IMR-90 (cell line): Measurements from ENCODE around the gene DYNLT2B. TPM values are rescaled to one million over a fixed set of nuclear protein-coding genes. Genes with fewer than 3 reads are reported as not detected.

Experiments
- ATAC-seq: fragments of 200-7000 bp; cut with Tn5 transposase; 2 replicates; pipeline ENCODE4 v1.9.1; 2020; ENCODE audit warnings: low read depth, mild to moderate bottlenecking, moderate library complexity
- BruUV-seq: library from RNA; stranded (reverse); fragments of 400-500 nt; replicated peaks from 2 replicates; lab custom pipeline; 2021; lab: Mats Ljungman, UMichigan
- CTCF ChIA-PET: fragments of 300-600 bp; formaldehyde crosslinking; extraction: SDS; loops from one replicate; lab custom pipeline; 2021; ENCODE audit warnings: antibody characterized with exemption; lab: Yijun Ruan, JAX
- POLR2A ChIA-PET: fragments of 300-600 bp; sonication (Branson Sonifier 250); formaldehyde crosslinking; loops from one replicate; lab custom pipeline; 2022; ENCODE audit warnings: antibody characterized with exemption; ENCODE audit not compliant: unreplicated experiment; lab: Charles Lee
- DNase-seq: peaks from one replicate; pipeline ENCODE4 v3.0.0; 2013
- H2AFZ ChIP-seq: replicated peaks from 2 replicates; pipeline ENCODE3; 2013; ENCODE audit warnings: low read length, mild to moderate bottlenecking; ENCODE audit not compliant: poor library complexity
- H2AK5ac ChIP-seq: 2 replicates; pipeline ENCODE4 v1.6.1; 2013; ENCODE audit warnings: low read depth, low read length, inconsistent platforms
- H2AK9ac ChIP-seq: replicated peaks from 2 replicates; pipeline ENCODE3; 2013; ENCODE audit warnings: mild to moderate bottlenecking, low read depth, low read length, moderate library complexity; ENCODE audit not compliant: poor library complexity
- H2BK120ac ChIP-seq: 2 replicates; pipeline ENCODE4 v1.6.1; 2013; ENCODE audit warnings: low read depth, low read length, inconsistent platforms
- H2BK15ac ChIP-seq: 3 replicates; pipeline ENCODE4 v1.6.1; 2013; ENCODE audit warnings: low read depth, low read length, inconsistent platforms
- H2BK20ac ChIP-seq: 2 replicates; pipeline ENCODE4 v1.6.1; 2013; ENCODE audit warnings: low read depth, mild to moderate bottlenecking, inconsistent platforms, low read length, moderate library complexity
- H2BK5ac ChIP-seq: 2 replicates; pipeline ENCODE4 v1.6.1; 2013; ENCODE audit warnings: mild to moderate bottlenecking, low read depth, low read length, inconsistent platforms; ENCODE audit not compliant: poor library complexity, severe bottlenecking
- H3K14ac ChIP-seq: replicated peaks from 2 replicates; pipeline ENCODE4 v1.6.1; 2013; ENCODE audit warnings: low read depth, low read length, inconsistent platforms
- H3K18ac ChIP-seq: 2 replicates; pipeline ENCODE4 v1.6.1; 2013; ENCODE audit warnings: low read depth, low read length, control low read depth
- H3K23ac ChIP-seq: 2 replicates; pipeline ENCODE4 v1.6.1; 2013; ENCODE audit warnings: low read depth, low read length, inconsistent platforms
- H3K27ac ChIP-seq: 2 replicates; pipeline ENCODE4 v1.5.1; 2013; ENCODE audit warnings: mild to moderate bottlenecking, control low read depth, low read length; ENCODE audit not compliant: insufficient read depth
- H3K27me3 ChIP-seq: 2 replicates; pipeline ENCODE4 v1.6.1; 2013; ENCODE audit warnings: low read length; ENCODE audit not compliant: control insufficient read depth, insufficient read depth
- H3K36me3 ChIP-seq: 2 replicates; pipeline ENCODE4 v1.6.1; 2013; ENCODE audit warnings: low read length, mixed read lengths; ENCODE audit not compliant: control insufficient read depth, insufficient read depth
- H3K4ac ChIP-seq: 2 replicates; pipeline ENCODE4 v1.6.1; 2013; ENCODE audit warnings: low read depth, low read length, inconsistent platforms
- H3K4me1 ChIP-seq: 2 replicates; pipeline ENCODE4 v1.6.1; 2013; ENCODE audit warnings: low read length, mixed read lengths; ENCODE audit not compliant: control insufficient read depth, insufficient read depth
- H3K4me2 ChIP-seq: 2 replicates; pipeline ENCODE4 v1.6.1; 2013; ENCODE audit warnings: low read depth, mild to moderate bottlenecking, control low read depth, low read length, moderate library complexity
- H3K4me3 ChIP-seq: 2 replicates; pipeline ENCODE4 v1.5.1; 2013; ENCODE audit warnings: low read depth, mild to moderate bottlenecking, control low read depth, low read length, moderate library complexity; ENCODE audit not compliant: insufficient read depth
- H3K56ac ChIP-seq: 2 replicates; pipeline ENCODE4 v1.6.1; 2013; ENCODE audit warnings: low read length, inconsistent platforms; ENCODE audit not compliant: insufficient read depth; ENCODE audit errors: extremely low read depth
- H3K79me1 ChIP-seq, 2 experiments: 2 replicates each; pipeline ENCODE4 v1.6.1; 2013; ENCODE audit warnings: low read length in 2 of 2, inconsistent platforms in 1 of 2, low read depth in 1 of 2
- H3K9ac ChIP-seq: 2 replicates; pipeline ENCODE4 v1.6.1; 2013; ENCODE audit warnings: low read depth, low read length, control low read depth
- H3K9me1 ChIP-seq: 2 replicates; pipeline ENCODE4 v1.6.1; 2013; ENCODE audit warnings: low read length, inconsistent platforms; ENCODE audit not compliant: insufficient read depth
- H3K9me3 ChIP-seq: 2 replicates; pipeline ENCODE4 v1.6.1; 2013; ENCODE audit warnings: low read length; ENCODE audit not compliant: control insufficient read depth, insufficient read depth
- H4K20me1 ChIP-seq: 2 replicates; pipeline ENCODE4 v1.6.1; 2013; ENCODE audit warnings: low read length, inconsistent platforms; ENCODE audit not compliant: insufficient read depth
- H4K5ac ChIP-seq: 2 replicates; pipeline ENCODE4 v1.6.1; 2013; ENCODE audit warnings: mild to moderate bottlenecking, low read depth, low read length, control low read depth
- H4K8ac ChIP-seq, 2 experiments: 2 replicates each; pipeline ENCODE4 v1.6.1; 2013; ENCODE audit warnings: low read depth in 2 of 2, low read length in 2 of 2, control low read depth in 1 of 2, inconsistent platforms in 1 of 2
- H4K91ac ChIP-seq: 2 replicates; pipeline ENCODE4 v1.6.1; 2013; ENCODE audit warnings: low read depth, low read length, inconsistent platforms; ENCODE audit not compliant: insufficient read depth
- CHD1 ChIP-seq: IDR thresholded peaks from 2 replicates; pipeline ENCODE4 v1.6.1; 2012; ENCODE audit warnings: low read depth, low read length, improper control_type of control experiment
- MAFK ChIP-seq: IDR thresholded peaks from 2 replicates; pipeline ENCODE4 v1.6.1; 2012; ENCODE audit warnings: low read depth, low read length, improper control_type of control experiment
- MAZ ChIP-seq: IDR thresholded peaks from 2 replicates; pipeline ENCODE4 v1.6.1; 2012; ENCODE audit warnings: low read depth, mild to moderate bottlenecking, low read length, improper control_type of control experiment, moderate library complexity, borderline replicate concordance
- MXI1 ChIP-seq: IDR thresholded peaks from 2 replicates; pipeline ENCODE4 v1.6.1; 2012; ENCODE audit warnings: low read depth, mild to moderate bottlenecking, low read length, moderate library complexity, borderline replicate concordance
- NFE2L2 ChIP-seq: fragments of 150-350 bp; IDR thresholded peaks from 2 replicates; pipeline ENCODE4 v1.6.1; 2016; ENCODE audit warnings: low read depth, mild to moderate bottlenecking, low read length
- POLR2A ChIP-seq: IDR thresholded peaks from 2 replicates; pipeline ENCODE4 v1.6.1; 2012; ENCODE audit warnings: mild to moderate bottlenecking, low read depth, low read length
- RAD21 ChIP-seq: IDR thresholded peaks from 2 replicates; pipeline ENCODE4 v1.6.1; 2012; ENCODE audit warnings: low read length, improper control_type of control experiment
- RCOR1 ChIP-seq: IDR thresholded peaks from 2 replicates; pipeline ENCODE4 v1.6.1; 2012; ENCODE audit warnings: mild to moderate bottlenecking, low read length, improper control_type of control experiment; ENCODE audit not compliant: insufficient replicate concordance
- RFX5 ChIP-seq: IDR thresholded peaks from 2 replicates; pipeline ENCODE4 v1.8.0; 2012; ENCODE audit warnings: low read depth, mild to moderate bottlenecking, low read length, moderate library complexity
- SMC3 ChIP-seq: fragments of 150-350 bp; IDR thresholded peaks from 2 replicates; pipeline ENCODE4 v1.6.1; 2016; ENCODE audit warnings: low read depth, mild to moderate bottlenecking, antibody characterized with exemption, low read length, moderate library complexity
- USF2 ChIP-seq: fragments of 150-350 bp; IDR thresholded peaks from 2 replicates; pipeline ENCODE4 v1.6.1; 2017; ENCODE audit warnings: mild to moderate bottlenecking, antibody characterized with exemption, low read length, low read depth
- WGBS, 2 experiments: methylation state at CpG; one replicate each; pipeline versions ENCODE4 v1.1.5 to v1.1.7; 2013; ENCODE audit warnings: missing lambda C conversion rate in 2 of 2; ENCODE audit not compliant: insufficient read length in 1 of 2; ENCODE audit errors: extremely low coverage in 2 of 2; 5-methylcytosine and 5-hydroxymethylcytosine counted together
- dilution Hi-C: fragments of 300-500 bp; cut with HindIII; formaldehyde crosslinking; loops from one replicate; pipeline ENCODE4 v1.14.3; 2018; ENCODE audit warnings: low sequenced_read_pairs; ENCODE audit not compliant: unreplicated experiment
- in situ Hi-C: fragments of 300-500 bp; cut with MboI; formaldehyde crosslinking; loops from 3 replicates; pipeline ENCODE4 v1.14.3; 2019; ENCODE audit warnings: low sequenced_read_pairs, inconsistent platforms, mixed read lengths
- intact Hi-C: fragments of 100-400 bp; cut with micrococcal nuclease; formaldehyde crosslinking; loops from 2 replicates; pipeline ENCODE4 v1.10.0; 2022
- polyA plus RNA-seq, 3 experiments: library from polyadenylated mRNA; depleted of rRNA; stranded (reverse); fragments of >200 nt; gene quantifications; 2 replicates each; pipeline ENCODE4 v1.2.3, GENCODE V29; 2012; ENCODE audit warnings: low replicate concordance in 1 of 3
- total RNA-seq: library from RNA; depleted of rRNA; stranded (reverse); fragments of >200 nt; gene quantifications from 2 replicates; pipeline ENCODE4 v1.2.3, GENCODE V29; 2012
- TF ChIP-seq, protein P1 (sequence below): fragments of 150-350 bp; IDR thresholded peaks from 2 replicates; pipeline ENCODE4 v1.6.1; 2016; ENCODE audit warnings: low read depth, mild to moderate bottlenecking, low read length, moderate library complexity, borderline replicate concordance
- TF ChIP-seq, protein P2 (sequence below): conservative IDR thresholded peaks from 2 replicates; pipeline ENCODE4 v1.5.1; 2012; ENCODE audit warnings: mild to moderate bottlenecking, low read depth, low read length, improper control_type of control experiment

The DYNLT2B gene
- total and polyA plus RNA-seq, 2 of the 4 experiments (the other 2 are of a cell fraction), result 2.2 to 6.0 TPM

- in situ Hi-C loops (no loop called here), intact Hi-C loops (no loop called here), dilution Hi-C loops (no loop called here)
- Histone ChIP-seq H2BK15ac (no peak overlapping the region), H2BK120ac (no peak overlapping the region), H3K56ac (no peak overlapping the region), H3K4ac (no peak overlapping the region), H2AFZ (no peak overlapping the region), H3K14ac (no peak overlapping the region), H3K36me3 (peaks cover 12% of the 10 kb centered on the region), H3K79me1 (peaks cover 0 to 2% of the 10 kb centered on the region in 2 experiments; a peak in 2 of 4 replicates), H3K27ac (no peak overlapping the region), H4K8ac (no peak overlapping the region), H3K9ac (no peak overlapping the region), H3K18ac (no peak overlapping the region), H3K9me3 (no peaks in the 10 kb centered on the region), H2BK5ac (no peak overlapping the region), H4K20me1 (no peaks in the 10 kb centered on the region), H3K4me1 (no peaks in the 10 kb centered on the region), H2BK20ac (no peak overlapping the region), H3K23ac (no peak overlapping the region), H4K91ac (no peak overlapping the region), H3K4me3 (no peak overlapping the region), H3K4me2 (no peak overlapping the region), H4K5ac (no peak overlapping the region), H3K9me1 (no peaks in the 10 kb centered on the region), H2AK9ac (no peak overlapping the region), H2AK5ac (no peak overlapping the region), H3K27me3 (no peaks in the 10 kb centered on the region)
- ChIA-PET CTCF (no interaction called here), POLR2A (no interaction called here)
- ATAC-seq (no peak), DNase-seq (no peak)
- TF ChIP-seq MAFK, result no peak
- no peak for TF ChIP-seq RAD21
- no peak for TF ChIP-seq MXI1
- TF ChIP-seq, protein P1, sequence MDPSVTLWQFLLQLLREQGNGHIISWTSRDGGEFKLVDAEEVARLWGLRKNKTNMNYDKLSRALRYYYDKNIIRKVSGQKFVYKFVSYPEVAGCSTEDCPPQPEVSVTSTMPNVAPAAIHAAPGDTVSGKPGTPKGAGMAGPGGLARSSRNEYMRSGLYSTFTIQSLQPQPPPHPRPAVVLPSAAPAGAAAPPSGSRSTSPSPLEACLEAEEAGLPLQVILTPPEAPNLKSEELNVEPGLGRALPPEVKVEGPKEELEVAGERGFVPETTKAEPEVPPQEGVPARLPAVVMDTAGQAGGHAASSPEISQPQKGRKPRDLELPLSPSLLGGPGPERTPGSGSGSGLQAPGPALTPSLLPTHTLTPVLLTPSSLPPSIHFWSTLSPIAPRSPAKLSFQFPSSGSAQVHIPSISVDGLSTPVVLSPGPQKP, result no peak
- no peak for TF ChIP-seq SMC3
- TF ChIP-seq USF2, result no peak
- TF ChIP-seq MAZ, result no peak
- TF ChIP-seq, protein P2, sequence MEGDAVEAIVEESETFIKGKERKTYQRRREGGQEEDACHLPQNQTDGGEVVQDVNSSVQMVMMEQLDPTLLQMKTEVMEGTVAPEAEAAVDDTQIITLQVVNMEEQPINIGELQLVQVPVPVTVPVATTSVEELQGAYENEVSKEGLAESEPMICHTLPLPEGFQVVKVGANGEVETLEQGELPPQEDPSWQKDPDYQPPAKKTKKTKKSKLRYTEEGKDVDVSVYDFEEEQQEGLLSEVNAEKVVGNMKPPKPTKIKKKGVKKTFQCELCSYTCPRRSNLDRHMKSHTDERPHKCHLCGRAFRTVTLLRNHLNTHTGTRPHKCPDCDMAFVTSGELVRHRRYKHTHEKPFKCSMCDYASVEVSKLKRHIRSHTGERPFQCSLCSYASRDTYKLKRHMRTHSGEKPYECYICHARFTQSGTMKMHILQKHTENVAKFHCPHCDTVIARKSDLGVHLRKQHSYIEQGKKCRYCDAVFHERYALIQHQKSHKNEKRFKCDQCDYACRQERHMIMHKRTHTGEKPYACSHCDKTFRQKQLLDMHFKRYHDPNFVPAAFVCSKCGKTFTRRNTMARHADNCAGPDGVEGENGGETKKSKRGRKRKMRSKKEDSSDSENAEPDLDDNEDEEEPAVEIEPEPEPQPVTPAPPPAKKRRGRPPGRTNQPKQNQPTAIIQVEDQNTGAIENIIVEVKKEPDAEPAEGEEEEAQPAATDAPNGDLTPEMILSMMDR, result no peak
- no peak for TF ChIP-seq NFE2L2
- TF ChIP-seq RFX5, result no peak
- no peak for TF ChIP-seq RCOR1
- TF ChIP-seq CHD1, result no peak
- TF ChIP-seq POLR2A, result no peak
- WGBS, 2 experiments, result no CpG with 5 or more reads among the region's 3 CpGs
- no TSS peak for BruUV-seq
Observed at GRCh38 chr3:196348698-196349097, 30.7 kb upstream of the DYNLT2B start.
